GM12875 (cell line): Measurements from ENCODE around the gene KLHL14.
"Not testable (repeated sequence)": the region's sequence is repeated elsewhere in the genome, so short reads cannot be mapped to it uniquely, and the experiment has no call there.

Experiments used
- H3K4me3 ChIP-seq: one replicate; pipeline ENCODE4 v1.5.1; 2011; ENCODE audit warnings: low read depth, low read length, control low read depth
- TF ChIP-seq, protein P1 (sequence below): IDR thresholded peaks from 2 replicates; pipeline ENCODE4 v1.5.1; 2011; ENCODE audit warnings: low read depth, mild to moderate bottlenecking, control low read depth, inconsistent platforms, low read length, moderate library complexity, borderline replicate concordance; ENCODE audit not compliant: insufficient read depth

The KLHL14 gene

DNA sequence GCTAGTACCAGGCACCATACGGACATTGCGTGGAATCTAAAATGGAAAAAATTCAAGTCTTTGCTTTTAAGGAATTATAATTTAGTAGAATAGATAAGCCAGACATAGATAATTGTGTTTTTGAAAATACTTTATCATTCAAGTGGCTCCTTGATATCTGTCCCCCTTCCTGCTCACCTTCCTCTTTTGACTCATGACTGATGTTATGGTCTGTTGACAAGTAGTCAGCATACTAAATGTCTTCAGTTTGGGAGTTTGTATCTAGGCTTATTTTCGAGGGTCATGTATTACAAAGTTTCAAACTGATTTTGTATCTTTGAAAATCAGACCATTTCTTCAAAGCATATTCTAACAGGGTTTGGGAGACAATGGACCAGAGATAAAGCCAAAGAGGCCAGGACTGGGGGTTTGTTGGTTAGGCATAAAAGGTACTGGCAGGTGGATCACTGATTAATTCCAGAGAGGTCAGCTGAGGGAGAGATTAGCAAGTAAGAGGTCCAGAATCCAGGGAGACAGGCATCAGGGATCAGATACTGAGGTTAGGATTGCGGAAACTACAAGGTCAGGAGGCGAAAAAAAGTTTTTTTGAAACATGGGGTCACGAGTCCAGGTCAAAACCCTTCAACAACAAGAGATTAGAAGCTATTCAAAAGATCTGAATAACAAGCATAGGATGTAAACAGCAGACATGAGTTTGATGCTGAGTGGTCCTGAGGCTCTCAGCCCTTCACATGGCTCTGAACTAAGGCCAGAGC lies 31.5 kb upstream of the KLHL14 start:
- TF ChIP-seq, protein P1, sequence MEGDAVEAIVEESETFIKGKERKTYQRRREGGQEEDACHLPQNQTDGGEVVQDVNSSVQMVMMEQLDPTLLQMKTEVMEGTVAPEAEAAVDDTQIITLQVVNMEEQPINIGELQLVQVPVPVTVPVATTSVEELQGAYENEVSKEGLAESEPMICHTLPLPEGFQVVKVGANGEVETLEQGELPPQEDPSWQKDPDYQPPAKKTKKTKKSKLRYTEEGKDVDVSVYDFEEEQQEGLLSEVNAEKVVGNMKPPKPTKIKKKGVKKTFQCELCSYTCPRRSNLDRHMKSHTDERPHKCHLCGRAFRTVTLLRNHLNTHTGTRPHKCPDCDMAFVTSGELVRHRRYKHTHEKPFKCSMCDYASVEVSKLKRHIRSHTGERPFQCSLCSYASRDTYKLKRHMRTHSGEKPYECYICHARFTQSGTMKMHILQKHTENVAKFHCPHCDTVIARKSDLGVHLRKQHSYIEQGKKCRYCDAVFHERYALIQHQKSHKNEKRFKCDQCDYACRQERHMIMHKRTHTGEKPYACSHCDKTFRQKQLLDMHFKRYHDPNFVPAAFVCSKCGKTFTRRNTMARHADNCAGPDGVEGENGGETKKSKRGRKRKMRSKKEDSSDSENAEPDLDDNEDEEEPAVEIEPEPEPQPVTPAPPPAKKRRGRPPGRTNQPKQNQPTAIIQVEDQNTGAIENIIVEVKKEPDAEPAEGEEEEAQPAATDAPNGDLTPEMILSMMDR = no peak
- H3K4me3 ChIP-seq = no peak overlapping the region

DNA sequence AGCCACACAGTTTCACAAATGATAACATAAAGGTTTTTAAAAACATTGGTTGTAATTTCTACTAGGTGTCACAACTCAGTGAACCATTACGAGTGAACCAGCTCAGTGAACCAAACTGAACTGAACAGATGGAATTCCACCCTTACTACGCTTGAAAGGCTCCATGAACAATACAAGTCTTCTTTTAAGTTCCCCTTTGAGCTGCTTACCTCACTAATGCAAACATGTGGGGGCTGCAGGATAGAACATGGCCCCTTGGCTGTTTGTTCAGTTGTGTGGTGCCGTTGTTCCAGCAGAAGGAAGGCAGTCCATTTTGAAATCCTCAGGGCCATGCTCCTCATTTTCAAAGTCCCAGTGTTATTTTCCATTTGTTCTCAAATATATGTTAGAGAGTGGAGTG lies 30.7 kb upstream of the KLHL14 start:
- TF ChIP-seq, protein P1 = no peak
- H3K4me3 ChIP-seq = no peak overlapping the region

DNA sequence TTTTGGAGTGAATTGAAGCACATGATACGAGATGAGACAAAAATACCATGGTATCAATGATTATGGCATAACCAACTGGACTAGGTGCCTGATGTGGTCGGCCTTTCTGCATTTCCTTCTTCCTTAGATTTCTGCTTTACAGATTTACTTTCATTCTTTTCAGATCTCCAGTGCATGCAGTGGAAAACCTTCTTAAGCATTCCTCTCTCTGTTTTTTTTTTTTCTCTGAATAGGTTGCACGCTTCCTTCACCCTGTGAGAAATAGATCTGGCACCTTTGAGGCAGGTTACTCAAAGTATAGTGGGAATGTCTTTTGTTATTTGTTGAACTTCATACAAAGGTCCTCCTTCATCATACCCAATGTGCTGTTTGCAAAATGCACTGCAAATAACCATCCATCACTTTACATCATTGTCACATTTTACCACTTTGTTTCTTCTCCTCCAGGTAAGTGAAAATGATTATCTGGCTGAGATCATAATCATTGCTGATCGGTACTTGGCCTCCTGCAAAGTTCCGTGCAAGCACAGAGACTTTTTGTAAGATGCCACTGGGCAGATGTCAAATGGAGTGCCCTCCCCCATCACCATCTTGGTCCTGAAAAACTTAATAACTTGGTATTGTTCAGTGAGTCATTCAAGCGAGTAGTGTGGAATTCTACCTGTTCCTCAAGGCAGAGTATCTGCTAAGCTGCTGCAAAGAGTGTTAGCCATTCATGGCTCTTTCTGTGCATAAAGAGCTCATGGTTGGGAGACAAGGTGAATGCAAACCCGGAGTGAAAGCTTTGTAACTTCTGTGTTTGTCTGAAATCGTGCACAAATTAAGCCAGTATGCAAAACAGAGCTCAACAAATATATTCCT lies 30.0 kb upstream of the KLHL14 start:
- TF ChIP-seq, protein P1 = no peak
- H3K4me3 ChIP-seq = no peak overlapping the region

DNA sequence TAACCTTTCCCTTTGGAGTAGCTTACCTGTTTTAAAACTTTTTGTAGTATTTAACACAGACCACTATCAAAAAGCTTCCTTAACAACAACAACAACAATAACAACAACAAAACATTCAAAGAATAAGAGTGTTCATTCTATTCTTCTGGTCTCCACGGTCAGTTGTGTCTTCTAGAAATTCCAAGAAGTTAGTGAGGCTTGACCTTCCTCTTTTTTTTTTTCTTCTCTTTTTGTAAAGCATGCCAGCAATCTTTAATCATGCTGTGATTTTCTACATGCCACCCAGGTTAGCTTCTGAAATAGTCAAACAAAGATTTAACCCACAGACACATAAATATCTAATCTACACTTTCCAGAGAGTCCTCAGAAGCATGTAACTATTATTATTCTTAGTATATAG lies 28.4 kb upstream of the KLHL14 start:
- no peak overlapping the region for H3K4me3 ChIP-seq
- TF ChIP-seq, protein P1 = no peak

DNA sequence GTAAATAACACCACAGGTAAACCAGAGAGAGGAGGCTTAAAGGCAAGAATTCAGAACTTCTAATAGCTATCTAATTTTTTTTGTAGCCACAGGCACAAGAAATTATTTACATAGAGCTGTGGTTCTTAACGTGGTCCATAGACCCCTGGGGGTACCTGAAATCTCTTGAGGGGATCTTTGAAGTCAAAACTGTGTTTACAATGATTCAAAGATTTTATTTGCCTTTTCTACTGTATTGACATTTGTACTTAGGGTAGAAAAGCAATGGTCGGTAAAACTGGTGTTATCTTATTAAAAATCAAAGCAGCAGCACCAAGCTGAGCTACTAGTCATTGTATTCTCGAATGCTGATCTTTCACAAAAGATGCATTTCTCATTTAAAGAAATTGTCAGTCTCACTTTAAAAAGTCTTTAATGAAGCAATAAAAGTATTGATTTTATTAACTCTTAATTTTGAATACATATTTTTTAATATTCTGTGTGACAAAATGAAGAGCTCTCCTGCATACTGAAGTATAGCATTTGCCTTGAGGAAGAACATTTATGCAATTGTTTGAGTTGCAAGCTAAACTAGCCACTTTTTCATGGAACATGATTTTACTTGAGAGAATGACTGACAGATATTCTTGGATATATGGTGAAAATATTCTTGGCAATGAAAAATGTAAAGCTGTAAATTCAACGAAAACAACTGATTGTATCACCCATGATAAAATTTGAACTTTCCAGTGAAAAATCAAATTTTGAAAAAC lies 25.6 kb upstream of the KLHL14 start:
- TF ChIP-seq, protein P1 = no peak
- no peak overlapping the region for H3K4me3 ChIP-seq

DNA sequence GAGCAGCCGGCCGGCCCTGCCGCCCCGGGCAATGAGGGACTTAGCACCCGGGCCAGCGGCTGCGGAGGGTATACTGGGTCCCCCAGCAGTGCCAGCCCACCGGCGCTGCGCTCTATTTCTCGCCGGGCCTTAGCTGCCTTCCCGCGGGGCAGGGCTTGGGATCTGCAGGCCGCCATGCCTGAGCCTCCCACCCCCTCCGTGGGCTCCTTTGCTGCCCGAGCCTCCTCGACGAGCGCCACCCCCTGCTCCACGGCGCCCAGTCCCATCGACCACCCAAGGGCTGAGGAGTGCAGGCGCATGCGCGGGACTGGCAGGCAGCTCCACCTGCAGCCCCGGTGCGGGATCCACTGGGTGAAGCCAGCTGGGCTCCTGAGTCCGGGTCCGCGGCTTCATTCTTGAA lies 21.8 kb upstream of the KLHL14 start:
- H3K4me3 ChIP-seq = not testable (repeated sequence)

DNA sequence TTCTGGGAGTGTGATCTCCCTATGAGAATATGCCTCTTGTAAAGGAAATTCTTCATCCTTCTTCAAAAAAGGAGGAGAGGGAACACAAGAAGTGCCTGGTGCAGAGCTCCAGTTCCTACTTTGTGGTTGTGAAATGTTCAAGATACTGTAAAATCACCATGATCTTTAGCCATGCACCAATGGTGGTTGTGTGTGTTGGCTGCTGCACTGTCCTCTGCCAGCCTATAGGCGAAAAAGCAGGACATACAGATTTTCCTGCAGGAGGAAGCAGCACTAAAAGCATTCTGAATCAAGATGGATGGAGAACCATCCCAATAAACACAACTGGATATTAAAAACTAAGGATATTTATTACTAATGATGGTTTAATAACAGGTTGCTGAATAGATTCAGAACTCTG lies 6.2 kb upstream of the KLHL14 start:
- no peak overlapping the region for H3K4me3 ChIP-seq
- TF ChIP-seq, protein P1 = no peak
